A549 treated with Hydrocortisone at 1 μM for 4 hours (cell line): Measurements from ENCODE around the gene SRSF12. TPM values are rescaled to one million over a fixed set of nuclear protein-coding genes. Genes with fewer than 3 reads are reported as not detected.

Experiments used
- total RNA-seq: library from RNA; stranded (reverse); fragments of 200-300 nt; extraction: Qiagen RNA extraction; gene quantifications from 5 replicates; pipeline ENCODE4 v1.2.3, GENCODE V29; 2022

The SRSF12 gene
- 1.3 to 2.2 TPM (median 1.7 TPM) in 5 replicates for total RNA-seq

GRCh38 chr6:89117211-89118108 lies at the start of gene SRSF12:
Gene SRSF12 (minus strand): TSS chr6:89118071. CDS start chr6:89117887, 184 bp downstream.

GRCh38 chr6:89145956-89146717 lies 28.3 kb upstream of the SRSF12 start, which contains the start of gene PM20D2:
Gene PM20D2 (plus strand): TSS chr6:89146055. CDS start chr6:89146145, 90 bp downstream.

GRCh38 chr6:89080281-89081128 lies 37.4 kb downstream of the SRSF12 start, which contains the start of gene PNRC1:
Gene PNRC1 (plus strand): TSS chr6:89080751. CDS start chr6:89080895, 144 bp downstream.

Other genes with a start within 250 kb of the SRSF12 start
- gene RNGTT, start 154.5 kb downstream of the SRSF12 start, total RNA-seq, result 7.0 to 11.7 TPM (median 8.5 TPM) in 5 replicates
- gene PNRC1, start 37.3 kb downstream of the SRSF12 start, total RNA-seq, result 25.4 to 39.2 TPM (median 35.3 TPM) in 5 replicates
- 9.3 to 16.4 TPM (median 13.8 TPM) in 5 replicates for gene PM20D2, start 28.0 kb upstream of the SRSF12 start, total RNA-seq
- gene GABRR1, start 99.3 kb upstream of the SRSF12 start, total RNA-seq, result not detected in 5 replicates
- 0.06 to 0.09 TPM in 2 of 5 replicates, not detected in the others for gene GABRR2, start 197.2 kb upstream of the SRSF12 start, total RNA-seq
- gene UBE2J1, start 234.7 kb upstream of the SRSF12 start, total RNA-seq, result 12.1 to 17.4 TPM (median 14.5 TPM) in 5 replicates